Effector CD8-positive, alpha-beta T cell (primary cell): Measurements from ENCODE around the gene MORN2.

Experiments
- DNase-seq: peaks from one replicate; lab custom pipeline; 2025; lab: John Stamatoyannopoulos, UW

Gene MORN2

DNA sequence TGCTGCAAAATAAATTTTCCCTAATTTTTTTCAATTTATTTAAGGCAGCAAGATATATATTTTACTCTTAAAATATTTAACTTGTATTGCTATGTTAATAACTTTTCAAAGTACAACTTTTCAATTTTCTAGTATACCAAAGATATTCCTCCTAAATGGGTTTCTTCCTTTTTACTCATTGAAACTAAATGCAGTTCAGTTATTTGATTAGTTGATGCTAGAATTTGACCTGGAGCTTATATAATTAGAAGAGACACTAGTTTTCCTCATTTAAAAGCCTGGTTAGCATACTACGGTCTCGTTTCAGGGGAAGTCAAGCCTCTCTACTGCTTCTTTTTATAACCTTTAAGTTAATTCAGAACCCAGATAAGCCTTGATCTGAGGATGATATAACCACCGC, 13.8 kb downstream of the MORN2 start, which contains the start of gene ARHGEF33:
ARHGEF33 (plus strand) TSS at position 301 of the 400 bp plus-strand sequence. CDS start 29,573 bp downstream, outside the sequence.
- DNase-seq = no peak

DNA sequence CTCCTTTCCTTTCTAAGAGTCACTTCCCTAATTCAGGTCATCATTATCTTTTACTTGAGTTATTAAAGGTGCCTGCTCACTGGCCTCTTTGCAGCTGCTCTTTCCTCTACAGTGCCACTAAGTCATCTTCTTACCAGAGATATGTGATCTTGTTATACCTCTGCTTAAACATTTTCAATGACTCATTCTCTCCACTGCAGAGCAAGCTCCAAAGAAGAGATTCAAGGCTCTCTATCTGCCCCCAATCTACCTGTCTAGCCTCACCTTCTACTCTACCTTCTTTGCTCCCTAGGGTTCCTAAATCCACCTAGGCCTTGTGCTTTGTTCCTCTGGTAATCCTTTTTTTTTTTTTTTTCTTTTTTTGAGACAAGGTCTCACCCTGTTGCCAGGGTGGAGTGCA, 17.0 kb downstream of the MORN2 start:
- DNase-seq = no peak

DNA sequence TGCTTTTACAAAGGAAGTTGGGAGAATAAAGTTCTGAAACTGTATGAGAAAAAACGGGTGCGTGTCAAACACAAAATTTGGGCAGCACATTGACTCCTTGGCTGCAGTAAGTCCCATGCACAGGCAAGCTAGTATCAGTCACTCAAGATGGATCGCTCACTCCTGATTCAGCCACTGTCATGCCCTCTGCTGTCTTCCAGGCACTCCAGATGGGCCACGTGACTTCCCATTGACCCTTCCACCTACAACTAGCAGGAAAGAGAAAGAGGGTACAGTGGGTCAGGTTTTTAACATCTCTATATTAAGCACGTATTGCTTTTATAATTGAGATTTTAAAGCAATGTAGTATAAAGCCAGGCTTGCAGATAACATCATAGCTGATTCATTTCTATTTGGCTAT, 22.5 kb downstream of the MORN2 start:
- DNase-seq = no peak

DNA sequence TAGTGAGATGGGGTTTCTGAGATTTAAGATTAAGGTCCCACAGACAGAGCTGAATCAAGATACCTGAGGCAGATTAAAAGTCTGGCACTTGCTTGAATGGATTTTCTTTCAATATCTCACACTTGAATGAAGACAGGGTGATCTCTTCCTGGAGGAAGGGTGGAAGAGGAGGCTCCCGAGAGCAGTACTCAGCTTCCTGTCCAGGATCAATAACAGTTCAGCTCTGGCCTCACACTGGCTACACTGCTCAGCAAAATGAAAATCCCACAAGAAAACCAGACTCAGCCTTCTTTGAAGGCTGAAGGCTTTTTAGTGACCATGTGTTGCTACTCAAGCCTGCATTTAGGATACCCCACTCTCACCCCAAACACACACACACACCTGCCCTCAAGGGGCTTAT, 24.9 kb downstream of the MORN2 start:
- DNase-seq = no peak

- no peak for DNase-seq
These were observed 29.5 kb downstream of the MORN2 start for GRCh38 chr2:38905251-38905650.

DNA sequence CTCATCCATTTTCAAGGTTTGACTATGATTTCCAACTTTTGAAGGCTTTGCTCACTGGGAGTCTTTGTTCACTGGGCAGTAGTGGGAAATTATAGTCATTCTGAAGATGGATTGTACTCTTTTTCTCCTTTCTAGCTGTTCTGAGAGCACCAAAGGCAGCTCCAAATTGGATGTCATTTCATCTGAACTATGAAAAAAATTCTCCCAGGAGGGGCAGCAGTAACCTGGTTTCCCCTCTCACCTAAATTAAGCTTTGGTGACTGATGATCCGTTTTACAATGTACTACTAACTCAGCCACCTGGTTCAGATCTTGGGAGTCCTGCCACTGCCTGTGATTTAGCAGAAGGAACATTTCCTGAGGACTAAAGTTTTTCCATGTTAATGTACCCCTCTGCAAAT, 31.5 kb downstream of the MORN2 start:
- no peak for DNase-seq

DNA sequence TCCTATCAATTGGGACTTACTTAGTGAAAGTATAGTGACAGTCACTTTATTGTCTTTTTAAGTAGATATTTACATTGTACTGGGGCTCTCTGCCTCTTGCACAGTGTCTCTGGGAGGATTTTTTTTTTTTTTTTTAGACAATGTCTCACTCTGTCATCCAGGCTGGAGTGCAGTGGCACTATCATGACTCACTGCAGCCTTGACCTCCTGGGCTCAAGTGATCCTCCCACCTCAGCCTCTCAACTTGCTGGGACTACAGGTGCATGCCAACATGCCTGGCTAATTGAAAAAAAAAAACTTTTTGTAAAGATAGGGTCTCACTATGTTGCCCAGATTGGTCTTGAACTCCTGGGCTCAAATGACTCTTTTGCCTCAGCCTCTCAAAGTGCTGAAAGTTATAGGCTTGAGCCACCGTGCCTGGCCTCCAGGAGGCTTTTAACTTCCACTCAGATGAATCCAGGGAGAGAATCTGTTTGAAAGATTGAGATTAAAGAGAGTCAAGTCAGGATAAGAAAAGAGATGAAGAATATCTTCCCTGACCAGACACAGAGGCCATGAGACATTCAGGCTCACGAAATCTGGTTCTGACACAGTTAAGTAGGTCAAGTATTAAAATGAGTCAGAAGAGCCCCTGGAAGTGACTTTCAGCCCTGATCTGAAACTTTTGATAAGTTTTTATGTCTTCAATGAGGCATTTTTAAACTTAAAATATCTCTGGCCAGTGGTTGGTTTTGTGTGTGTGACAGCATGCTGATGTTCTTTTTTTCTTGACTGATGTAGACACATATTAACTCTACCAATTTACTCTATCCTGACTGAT, 32.2 kb downstream of the MORN2 start:
- DNase-seq = no peak

DNA sequence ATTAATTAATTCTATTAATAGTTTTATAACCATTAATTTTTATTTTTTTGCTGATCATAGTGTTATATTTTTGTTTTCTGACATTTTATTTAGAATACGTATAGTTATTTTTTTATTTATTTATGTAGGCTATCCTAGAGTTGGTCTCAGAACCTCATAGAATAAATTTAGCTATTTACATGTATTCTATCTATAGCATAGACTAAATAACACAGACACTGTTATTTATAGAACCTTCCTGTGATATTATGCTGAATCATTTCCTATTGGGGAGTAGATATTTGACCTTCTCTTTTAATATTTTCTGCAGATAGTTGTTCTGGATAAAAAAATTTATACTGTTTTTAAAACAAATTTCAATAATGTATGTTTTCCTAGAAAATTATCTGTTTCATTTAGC, 34.1 kb downstream of the MORN2 start:
- no peak for DNase-seq

- no peak for DNase-seq
These were observed 35.4 kb downstream of the MORN2 start for GRCh38 chr2:38911191-38911590.

DNA sequence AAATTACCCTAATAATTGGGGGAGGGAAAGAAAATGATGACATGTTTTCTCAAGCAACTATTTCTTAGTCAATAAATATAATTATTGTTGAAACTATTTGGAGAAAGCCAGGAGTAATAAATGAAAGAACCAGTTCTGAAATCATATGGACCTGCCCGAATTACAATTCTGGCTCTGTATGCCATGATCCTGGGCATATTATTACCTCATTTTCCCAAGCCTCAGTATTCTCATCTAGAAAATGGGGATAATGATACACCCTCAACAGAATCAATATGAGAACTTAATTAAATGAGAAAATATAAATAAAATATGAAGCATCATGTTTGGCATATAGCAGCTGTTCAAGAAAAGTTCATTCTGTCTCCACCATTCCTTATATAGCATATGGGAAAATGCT, 36.8 kb downstream of the MORN2 start:
- DNase-seq = no peak

- no peak for DNase-seq
These were observed 46.6 kb downstream of the MORN2 start for GRCh38 chr2:38922389-38922788.

GRCh38 chr2:38922902-38923301, 47.1 kb downstream of the MORN2 start:
- DNase-seq = no peak

DNA sequence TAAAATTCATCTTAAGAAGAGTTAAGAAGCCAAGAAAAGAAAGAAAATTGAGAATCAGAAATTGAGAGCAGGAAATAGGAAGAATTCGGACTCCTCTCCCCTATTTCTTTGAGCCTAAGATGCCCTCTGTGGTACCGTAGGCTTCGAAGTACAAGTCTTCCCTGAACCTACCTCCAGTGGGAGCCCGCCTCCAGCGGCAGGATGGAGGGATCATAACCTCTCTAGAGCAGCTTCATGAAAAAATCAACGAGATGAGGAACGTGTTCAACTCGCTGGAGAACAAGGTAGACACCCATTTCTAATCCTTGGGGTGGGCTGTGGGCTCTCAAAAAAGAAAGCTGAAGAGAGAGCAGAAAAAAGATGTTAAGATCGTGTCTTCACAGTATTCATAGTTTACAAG, 50.2 kb downstream of the MORN2 start:
- no peak for DNase-seq

- no peak for DNase-seq
These were observed 54.8 kb downstream of the MORN2 start for GRCh38 chr2:38930600-38930999.
